HG02678 (cell line): ENCODE results near the gene NOS1AP.

Experiments used
- ATAC-seq: cut with Tn5 transposase; IDR thresholded peaks from one replicate; pipeline ENCODE4 v1.9.1; 2021; ENCODE audit warnings: mild to moderate bottlenecking, moderate library complexity; ENCODE audit not compliant: unreplicated experiment

NOS1AP gene

GRCh38 chr1:162240577-162240976, 171.1 kb downstream of the NOS1AP start:
- no peak for ATAC-seq

- no peak for ATAC-seq
Measured at GRCh38 chr1:162242804-162243203, 173.3 kb downstream of the NOS1AP start.

- no peak for ATAC-seq
Measured at GRCh38 chr1:162248854-162249535, 179.5 kb downstream of the NOS1AP start.

GRCh38 chr1:162250004-162250730, 180.7 kb downstream of the NOS1AP start:
- ATAC-seq, result no peak

DNA sequence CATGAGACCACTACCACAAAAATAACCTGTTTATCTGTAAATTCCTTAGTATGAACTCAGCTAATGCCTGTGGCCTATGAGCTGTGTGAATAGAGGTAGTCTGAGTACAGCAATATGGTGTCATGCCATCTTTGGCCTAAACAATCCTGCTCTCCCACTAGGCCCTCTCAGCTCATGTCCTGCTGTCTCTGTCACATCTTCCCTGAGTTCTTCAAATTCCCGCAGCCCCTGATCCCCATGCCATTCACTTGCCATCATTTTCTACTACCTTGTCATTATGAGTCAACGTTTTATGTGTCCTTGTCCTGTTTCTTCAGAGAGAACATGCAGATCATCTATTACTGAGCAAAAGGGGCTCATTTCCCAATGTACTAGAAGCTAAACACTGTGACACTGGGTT, 181.6 kb downstream of the NOS1AP start:
- ATAC-seq, result no peak

- ATAC-seq, result no peak
Measured at GRCh38 chr1:162252214-162252613, 182.7 kb downstream of the NOS1AP start.

GRCh38 chr1:162253790-162254189, 184.3 kb downstream of the NOS1AP start:
- ATAC-seq, result no peak

GRCh38 chr1:162256287-162256686, 186.8 kb downstream of the NOS1AP start:
- ATAC-seq, result no peak

- no peak for ATAC-seq
Measured at GRCh38 chr1:162258394-162258793, 188.9 kb downstream of the NOS1AP start.

- ATAC-seq, result no peak
Measured at GRCh38 chr1:162259894-162260455, 190.5 kb downstream of the NOS1AP start.

DNA sequence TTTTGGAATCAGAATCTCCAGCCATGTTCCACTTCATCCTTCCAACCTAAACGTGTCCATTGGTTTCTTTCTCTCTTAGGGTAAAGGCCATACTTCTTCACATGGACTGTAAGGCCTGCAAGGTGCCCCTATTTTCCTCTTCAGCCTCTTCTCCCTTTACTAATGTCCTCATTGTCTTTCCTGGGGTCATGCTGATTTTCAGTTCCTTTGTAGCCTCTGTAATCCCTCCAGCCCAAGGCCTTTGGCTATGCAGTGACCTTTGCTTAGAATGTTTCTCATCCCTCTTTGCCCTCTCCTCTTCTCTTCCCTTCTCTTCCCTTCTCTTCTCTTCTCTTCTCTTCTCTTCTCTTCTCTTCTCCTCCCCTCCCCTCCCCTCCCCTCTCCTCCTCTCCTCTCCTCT, 194.6 kb downstream of the NOS1AP start:
- no peak for ATAC-seq

DNA sequence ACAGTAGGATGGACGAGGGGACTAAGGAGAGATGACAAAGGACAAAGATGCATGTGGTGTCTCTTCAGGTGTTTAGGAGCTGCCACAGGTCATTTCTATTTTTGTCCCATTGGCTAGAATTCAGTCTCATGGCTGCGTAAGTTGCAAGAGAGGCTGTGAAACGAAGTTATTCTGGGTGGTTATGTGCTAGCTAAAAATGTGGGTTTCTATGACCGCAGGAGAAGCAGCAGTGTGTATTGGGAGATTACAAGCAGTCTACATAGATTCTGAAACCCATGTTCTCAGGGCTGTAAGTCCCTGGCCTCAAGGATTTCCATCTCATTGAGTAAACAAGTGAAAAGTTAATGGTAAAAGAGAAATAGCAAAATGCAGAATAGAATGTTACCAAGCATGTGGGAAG, 196.5 kb downstream of the NOS1AP start:
- ATAC-seq, result no peak

DNA sequence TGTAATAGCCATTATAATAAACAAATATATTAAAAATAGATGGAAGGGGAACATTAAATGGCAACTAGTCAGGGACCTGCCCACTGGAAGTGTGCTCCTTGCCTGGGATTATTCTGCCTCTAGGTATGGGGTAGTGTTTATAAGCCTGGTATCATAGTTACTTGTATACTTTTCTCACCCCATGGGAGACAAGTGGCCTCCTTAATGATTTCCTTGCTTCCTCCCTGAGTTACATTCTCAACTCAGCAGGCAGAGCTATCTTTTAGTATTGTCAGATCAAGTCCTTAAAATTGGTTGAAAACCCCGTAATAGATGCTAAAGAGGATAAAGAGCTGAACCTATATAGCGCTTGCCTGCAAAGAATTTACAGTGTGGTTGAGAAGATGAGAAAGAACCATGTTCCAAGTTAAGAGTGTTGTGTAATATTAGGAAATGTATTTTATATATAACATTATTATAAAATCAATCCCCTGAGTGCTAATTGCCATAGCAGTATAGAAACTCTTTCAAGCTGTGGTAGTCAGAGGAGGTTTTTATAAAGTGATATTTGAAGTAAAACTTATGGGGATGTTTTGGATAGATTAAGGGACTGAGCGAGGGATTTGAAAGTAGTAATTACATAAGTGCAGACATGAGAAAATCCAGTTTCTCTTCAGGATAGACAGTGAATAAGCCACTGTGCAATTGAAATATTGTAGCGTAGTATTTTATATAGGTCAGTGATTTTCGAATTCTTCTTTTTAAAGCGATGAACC, 200.7 kb downstream of the NOS1AP start:
- no peak for ATAC-seq

DNA sequence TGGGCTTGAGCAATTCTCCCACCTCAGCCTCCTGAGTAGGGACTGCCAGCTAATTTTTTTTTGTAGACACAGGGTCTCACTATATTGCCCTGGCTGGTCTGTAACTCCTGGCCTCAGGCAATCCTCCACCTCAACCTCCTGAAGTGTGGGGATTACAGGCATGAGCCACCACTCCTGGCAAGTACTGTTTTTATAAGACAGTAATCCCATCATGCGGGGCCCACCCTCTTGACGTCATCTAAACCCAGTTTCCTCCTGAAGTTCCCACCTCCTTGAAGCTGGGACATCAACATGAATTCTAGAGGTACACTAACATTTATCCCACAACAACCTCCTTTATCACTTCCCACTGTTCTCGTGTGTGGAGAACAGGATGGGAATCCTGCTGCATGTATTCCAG, 202.5 kb downstream of the NOS1AP start:
- no peak for ATAC-seq

GRCh38 chr1:162272419-162272818, 202.9 kb downstream of the NOS1AP start:
- no peak for ATAC-seq

- ATAC-seq, result no peak
Measured at GRCh38 chr1:162275622-162276175, 206.2 kb downstream of the NOS1AP start.

- ATAC-seq, result no peak
Measured at GRCh38 chr1:162276493-162276892, 207.0 kb downstream of the NOS1AP start.

DNA sequence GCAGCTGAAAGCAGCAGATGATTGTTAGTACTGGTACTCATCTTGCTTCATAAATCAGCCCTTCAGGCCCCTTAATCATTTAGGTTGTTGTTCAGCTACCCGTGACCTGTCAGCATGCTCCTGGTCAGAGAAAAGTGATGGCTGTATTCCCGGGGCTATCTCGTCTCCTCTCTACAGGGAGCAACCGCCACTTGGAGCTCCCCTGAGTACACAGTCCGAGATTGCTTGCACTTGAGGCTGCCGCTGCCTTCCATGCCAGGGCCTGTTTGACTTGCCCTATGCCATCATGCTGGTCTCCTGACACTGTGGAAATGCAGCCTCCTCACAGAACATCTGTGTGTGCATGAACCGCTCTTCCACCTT, 209.6 kb downstream of the NOS1AP start:
- no peak for ATAC-seq

DNA sequence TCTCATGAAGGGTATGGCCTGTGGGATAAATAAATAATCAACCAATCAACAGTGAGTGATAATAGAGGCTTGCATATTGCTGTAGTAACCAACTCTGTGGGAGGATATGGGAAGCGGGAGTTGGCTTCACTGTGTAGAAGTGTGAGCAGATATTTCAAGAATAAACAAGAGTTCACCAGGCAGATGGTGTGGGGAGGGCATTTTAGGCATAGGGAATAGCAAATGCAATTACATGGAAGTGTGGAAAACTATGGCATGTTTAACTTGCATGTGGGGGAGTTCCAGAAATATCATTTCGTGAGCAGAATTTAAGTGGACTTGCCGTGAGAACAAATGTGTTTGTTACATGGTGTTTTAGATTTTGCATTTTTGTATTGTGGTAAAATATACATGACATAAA, 211.9 kb downstream of the NOS1AP start:
- ATAC-seq, result no peak

- no peak for ATAC-seq
Measured at GRCh38 chr1:162283657-162284056, 214.2 kb downstream of the NOS1AP start.

- ATAC-seq, result no peak
Measured at GRCh38 chr1:162284206-162284955, 214.9 kb downstream of the NOS1AP start.
